GM23338 (cell line): ENCODE data around the gene DIP2C. TPM values are rescaled to one million over a fixed set of nuclear protein-coding genes. Genes with fewer than 3 reads are reported as not detected.

Source experiments
- ATAC-seq: fragments of 200-7000 bp; cut with Tn5 transposase; 3 replicates; pipeline ENCODE4 v1.9.1; 2020
- DNase-seq: peaks from one replicate; pipeline ENCODE4 v3.0.0-alpha.2; 2015; ENCODE audit warnings: low spot score
- H2AFZ ChIP-seq: fragments of 200-600 bp; sonication (generic); 2 replicates; pipeline ENCODE4 v1.8.0; 2016; ENCODE audit warnings: antibody characterized with exemption, mild to moderate bottlenecking, moderate library complexity
- H3F3A ChIP-seq: fragments of 200-600 bp; sonication (generic); replicated peaks from 2 replicates; pipeline ENCODE4 v1.8.0; 2017; ENCODE audit warnings: antibody characterized with exemption, mixed run types, low read depth
- H3K27ac ChIP-seq: fragments of 200-600 bp; sonication (generic); 2 replicates; pipeline ENCODE4 v1.6.1; 2016; ENCODE audit warnings: low read depth
- H3K27me3 ChIP-seq: fragments of 200-600 bp; sonication (generic); 2 replicates; pipeline ENCODE4 v1.8.0; 2016; ENCODE audit warnings: mild to moderate bottlenecking, mixed run types, moderate library complexity; ENCODE audit not compliant: insufficient read depth
- H3K36me3 ChIP-seq: fragments of 200-600 bp; sonication (generic); 2 replicates; pipeline ENCODE4 v1.8.0; 2016; ENCODE audit warnings: mild to moderate bottlenecking; ENCODE audit not compliant: insufficient read depth
- H3K4me1 ChIP-seq: fragments of 200-600 bp; sonication (generic); 2 replicates; pipeline ENCODE4 v1.8.0; 2016; ENCODE audit warnings: mild to moderate bottlenecking, moderate library complexity; ENCODE audit not compliant: insufficient read depth
- H3K4me2 ChIP-seq: fragments of 200-600 bp; sonication (generic); 2 replicates; pipeline ENCODE4 v1.7.1; 2017; ENCODE audit warnings: mixed run types
- H3K4me3 ChIP-seq: fragments of 200-600 bp; sonication (generic); 2 replicates; pipeline ENCODE4 v1.6.1; 2016; ENCODE audit warnings: mixed run types
- H3K79me2 ChIP-seq: fragments of 200-600 bp; sonication (generic); replicated peaks from 2 replicates; pipeline ENCODE4 v1.8.0; 2017; ENCODE audit warnings: mild to moderate bottlenecking; ENCODE audit not compliant: insufficient read depth
- H3K9me2 ChIP-seq: fragments of 200-600 bp; sonication (generic); 2 replicates; pipeline ENCODE4 v1.8.0; 2017; ENCODE audit not compliant: insufficient read depth
- H4K20me1 ChIP-seq: fragments of 200-600 bp; sonication (generic); replicated peaks from 2 replicates; pipeline ENCODE4 v1.8.0; 2017; ENCODE audit warnings: mild to moderate bottlenecking; ENCODE audit not compliant: insufficient read depth
- H3K27ac Mint-ChIP-seq: 2 replicates; pipeline ENCODE4 v1.8.0; 2020; ENCODE audit warnings: inconsistent platforms, mild to moderate bottlenecking, moderate library complexity, mixed read lengths
- H3K27me3 Mint-ChIP-seq: 3 replicates; pipeline ENCODE4 v1.8.0; 2022; ENCODE audit warnings: low read depth, mild to moderate bottlenecking, moderate library complexity, mixed read lengths, inconsistent platforms; ENCODE audit not compliant: insufficient read depth, poor library complexity
- H3K36me3 Mint-ChIP-seq: 3 replicates; pipeline ENCODE4 v1.8.0; 2021; ENCODE audit warnings: low read depth, mild to moderate bottlenecking, inconsistent platforms, moderate library complexity, mixed read lengths
- H3K4me1 Mint-ChIP-seq: 3 replicates; pipeline ENCODE4 v1.8.0; 2020; ENCODE audit warnings: mild to moderate bottlenecking, inconsistent platforms, mixed read lengths
- H3K4me3 Mint-ChIP-seq: 3 replicates; pipeline ENCODE4 v1.8.0; 2021; ENCODE audit warnings: moderate library complexity, mild to moderate bottlenecking, inconsistent platforms, mixed read lengths
- H3K9me3 Mint-ChIP-seq: 3 replicates; pipeline ENCODE4 v1.8.0; 2020; ENCODE audit warnings: moderate library complexity, mild to moderate bottlenecking, inconsistent platforms, mixed read lengths
- CREB1 ChIP-seq: fragments of 250-450 bp; sonication (Bioruptor Pico); IDR thresholded peaks from 2 replicates; pipeline ENCODE4 v1.5.0; 2020; ENCODE audit warnings: low read depth, mild to moderate bottlenecking, moderate library complexity
- EZH2 ChIP-seq: fragments of 200-600 bp; sonication (generic); IDR thresholded peaks from one replicate; pipeline ENCODE4 v1.8.0; 2017; ENCODE audit warnings: antibody characterized with exemption, mild to moderate bottlenecking, low read depth; ENCODE audit not compliant: unreplicated experiment
- EZH2phosphoT487 ChIP-seq: fragments of 200-600 bp; sonication (generic); IDR thresholded peaks from one replicate; pipeline ENCODE4 v1.8.1; 2018; ENCODE audit warnings: antibody characterized with exemption; ENCODE audit not compliant: unreplicated experiment
- JUNB ChIP-seq: IDR thresholded peaks from one replicate; pipeline ENCODE4 v1.6.1; 2016; ENCODE audit warnings: antibody characterized with exemption; ENCODE audit not compliant: unreplicated experiment
- NANOG ChIP-seq: IDR thresholded peaks from 2 replicates; pipeline ENCODE4 v1.6.1; 2016; ENCODE audit warnings: antibody characterized with exemption, borderline replicate concordance
- POLR2AphosphoS5 ChIP-seq: IDR thresholded peaks from 2 replicates; pipeline ENCODE4 v1.6.1; 2016; ENCODE audit warnings: antibody characterized with exemption, low read depth
- REST ChIP-seq: IDR thresholded peaks from one replicate; pipeline ENCODE4 v1.6.1; 2018; ENCODE audit warnings: antibody characterized with exemption; ENCODE audit not compliant: unreplicated experiment
- STAT1 ChIP-seq: IDR thresholded peaks from one replicate; pipeline ENCODE4 v1.6.1; 2016; ENCODE audit warnings: antibody characterized with exemption; ENCODE audit not compliant: unreplicated experiment
- ZNF114 ChIP-seq: fragments of 250-450 bp; sonication (Bioruptor Pico); IDR thresholded peaks from 2 replicates; pipeline ENCODE4 v1.5.0; 2020; ENCODE audit warnings: mild to moderate bottlenecking, moderate library complexity
- ZNF331 ChIP-seq: fragments of 250-450 bp; sonication (Bioruptor Pico); IDR thresholded peaks from 2 replicates; pipeline ENCODE4 v1.5.0; 2020; ENCODE audit warnings: low read depth, mild to moderate bottlenecking, moderate library complexity
- polyA plus RNA-seq: library from polyadenylated mRNA; unstranded; fragments of >200 nt; fragmentation: Nextera tagmentation; extraction: Ambion mirVana; gene quantifications from 2 replicates; pipeline ENCODE4 v1.2.1, GENCODE V29; 2016
- total RNA-seq: library from RNA; depleted of rRNA; stranded (reverse); fragments of >200 nt; shearing (Covaris generic); gene quantifications from 2 replicates; pipeline ENCODE4 v1.2.3, GENCODE V29; 2014
- TF ChIP-seq, protein P1 (sequence below): IDR thresholded peaks from 2 replicates; pipeline ENCODE4 v1.6.1; 2016; ENCODE audit warnings: antibody characterized with exemption
- TF ChIP-seq, protein P2 (sequence below), 2 experiments: fragments of 200-600 bp in 1 of 2; sonication (generic) in 1 of 2; conservative IDR thresholded peaks; 2 replicates each; pipeline versions ENCODE4 v1.5.1 to v1.6.1; 2016 to 2017; ENCODE audit warnings: antibody characterized with exemption in 2 of 2, low read depth in 2 of 2, mild to moderate bottlenecking in 2 of 2, moderate library complexity in 1 of 2

The DIP2C gene
- total and polyA plus RNA-seq, 2 experiments from 2014 or later, result 5.1 to 7.7 TPM

DNA sequence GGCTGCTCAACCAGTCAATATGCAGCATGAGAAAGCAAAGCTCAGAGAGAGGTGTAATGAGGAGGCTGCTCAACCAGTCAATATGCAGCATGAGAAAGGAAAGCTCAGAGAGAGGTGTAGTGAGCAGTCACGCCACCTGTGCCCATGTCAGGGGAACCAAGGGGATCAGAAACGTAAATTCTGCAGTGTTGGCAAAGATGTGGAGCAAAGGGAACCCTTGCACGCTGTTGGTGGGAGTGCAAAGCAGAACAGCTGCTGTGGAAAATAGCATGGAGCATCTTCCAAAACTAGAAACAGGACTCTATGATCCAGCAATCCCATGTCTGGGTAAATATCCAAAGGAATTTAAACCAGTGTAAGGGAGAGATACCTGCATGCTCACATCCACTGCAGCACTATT lies 194.9 kb downstream of the DIP2C start:
- Histone ChIP-seq H3K36me3 (no peaks in the 10 kb centered on the region), H4K20me1 (peaks cover 4% of the 10 kb centered on the region), H3K27me3 (no peaks in the 10 kb centered on the region), H3K9me2 (no peaks in the 10 kb centered on the region), H3K4me3 (no peak overlapping the region), H3K4me1 (peaks cover 15% of the 10 kb centered on the region), H3F3A (0 out of 2 replicates have a peak, but pooled peaks cover 4% of the 10 kb centered on the region), H3K4me2 (no peak overlapping the region), H2AFZ (no peak overlapping the region), H3K27ac (no peak overlapping the region), H3K79me2 (no peaks in the 10 kb centered on the region; the same call in 1 of the 2 replicates)
- Mint-ChIP-seq H3K36me3 (no peaks in the 10 kb centered on the region), H3K27ac (no peak overlapping the region), H3K27me3 (peaks cover 16% of the 10 kb centered on the region), H3K4me1 (peaks cover 40% of the 10 kb centered on the region), H3K4me3 (no peak overlapping the region), H3K9me3 (no peaks in the 10 kb centered on the region; the same call in 2 of the 3 replicates)
- ATAC-seq (no peak), DNase-seq (no peak)
- TF ChIP-seq EZH2phosphoT487 (no peak), ZNF114 (CRISPR knock-in tag) (no peak), JUNB (no peak), STAT1 (no peak), POLR2AphosphoS5 (no peak), EZH2 (no peak), ZNF331 (no peak), NANOG (no peak)
- TF ChIP-seq, protein P1, sequence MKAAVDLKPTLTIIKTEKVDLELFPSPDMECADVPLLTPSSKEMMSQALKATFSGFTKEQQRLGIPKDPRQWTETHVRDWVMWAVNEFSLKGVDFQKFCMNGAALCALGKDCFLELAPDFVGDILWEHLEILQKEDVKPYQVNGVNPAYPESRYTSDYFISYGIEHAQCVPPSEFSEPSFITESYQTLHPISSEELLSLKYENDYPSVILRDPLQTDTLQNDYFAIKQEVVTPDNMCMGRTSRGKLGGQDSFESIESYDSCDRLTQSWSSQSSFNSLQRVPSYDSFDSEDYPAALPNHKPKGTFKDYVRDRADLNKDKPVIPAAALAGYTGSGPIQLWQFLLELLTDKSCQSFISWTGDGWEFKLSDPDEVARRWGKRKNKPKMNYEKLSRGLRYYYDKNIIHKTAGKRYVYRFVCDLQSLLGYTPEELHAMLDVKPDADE, result no peak
- TF ChIP-seq, protein P2, sequence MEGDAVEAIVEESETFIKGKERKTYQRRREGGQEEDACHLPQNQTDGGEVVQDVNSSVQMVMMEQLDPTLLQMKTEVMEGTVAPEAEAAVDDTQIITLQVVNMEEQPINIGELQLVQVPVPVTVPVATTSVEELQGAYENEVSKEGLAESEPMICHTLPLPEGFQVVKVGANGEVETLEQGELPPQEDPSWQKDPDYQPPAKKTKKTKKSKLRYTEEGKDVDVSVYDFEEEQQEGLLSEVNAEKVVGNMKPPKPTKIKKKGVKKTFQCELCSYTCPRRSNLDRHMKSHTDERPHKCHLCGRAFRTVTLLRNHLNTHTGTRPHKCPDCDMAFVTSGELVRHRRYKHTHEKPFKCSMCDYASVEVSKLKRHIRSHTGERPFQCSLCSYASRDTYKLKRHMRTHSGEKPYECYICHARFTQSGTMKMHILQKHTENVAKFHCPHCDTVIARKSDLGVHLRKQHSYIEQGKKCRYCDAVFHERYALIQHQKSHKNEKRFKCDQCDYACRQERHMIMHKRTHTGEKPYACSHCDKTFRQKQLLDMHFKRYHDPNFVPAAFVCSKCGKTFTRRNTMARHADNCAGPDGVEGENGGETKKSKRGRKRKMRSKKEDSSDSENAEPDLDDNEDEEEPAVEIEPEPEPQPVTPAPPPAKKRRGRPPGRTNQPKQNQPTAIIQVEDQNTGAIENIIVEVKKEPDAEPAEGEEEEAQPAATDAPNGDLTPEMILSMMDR (conservative IDR thresholded peaks at IDR 0.05; ENCODE audit: low read depth in 2 of 2), result no peak

- Histone ChIP-seq H3K79me2 (no peaks in the 10 kb centered on the region; the same call in 1 of the 2 replicates), H3K36me3 (no peaks in the 10 kb centered on the region)
- ATAC-seq, result no peak
- TF ChIP-seq STAT1 (no peak), EZH2phosphoT487 (no peak), REST (no peak), NANOG (no peak), CREB1 (CRISPR knock-in tag) (no peak)
- TF ChIP-seq, protein P2 (conservative IDR thresholded peaks at IDR 0.05; ENCODE audit: low read depth in 2 of 2), result no peak
- TF ChIP-seq, protein P1, result no peak
These were observed 195.3 kb downstream of the DIP2C start for GRCh38 chr10:494149-494542.

More at GRCh38 chr10:494149-494542, 195.3 kb downstream of the DIP2C start:
- no peaks in the 10 kb centered on the region for H3K9me2 ChIP-seq
- peaks cover 15% of the 10 kb centered on the region for H3K4me1 ChIP-seq
- no peaks in the 10 kb centered on the region; the same call in 2 of the 3 replicates for H3K9me3 Mint-ChIP-seq
- H3K27ac ChIP-seq, result no peak overlapping the region
- peaks cover 12% of the 10 kb centered on the region for H3K27me3 Mint-ChIP-seq
- no peak overlapping the region for H3K27ac Mint-ChIP-seq
- no peak overlapping the region for H3K4me2 ChIP-seq
- no peak overlapping the region for H2AFZ ChIP-seq
- H3K4me3 ChIP-seq, result no peak overlapping the region
- H3F3A ChIP-seq, result 0 out of 2 replicates have a peak, but pooled peaks cover 4% of the 10 kb centered on the region
- H3K36me3 Mint-ChIP-seq, result no peaks in the 10 kb centered on the region
- DNase-seq, result no peak
- no peaks in the 10 kb centered on the region for H3K27me3 ChIP-seq
- peaks cover 4% of the 10 kb centered on the region; the same call in 1 of the 2 replicates for H4K20me1 ChIP-seq
- H3K4me1 Mint-ChIP-seq, result peaks cover 36% of the 10 kb centered on the region
- H3K4me3 Mint-ChIP-seq, result no peak overlapping the region
